Activated CD8-positive, alpha-beta T cell treated with anti-CD3 and anti-CD28 coated beads for 36 hours (primary cell): ENCODE measurements around the gene NCF2. TPM values are rescaled to one million over a fixed set of nuclear protein-coding genes. Genes with fewer than 3 reads are reported as not detected.

Experiments
- ATAC-seq: fragments of 200-7000 bp; cut with Tn5 transposase; one replicate; pipeline ENCODE4 v1.10.0; 2021; ENCODE audit warnings: mild to moderate bottlenecking, moderate library complexity
- CTCF ChIA-PET: fragments of 350-600 bp; sonication (Branson Sonifier 250); formaldehyde crosslinking; loops from one replicate; lab custom pipeline; 2021; ENCODE audit warnings: antibody characterized with exemption; lab: Charles Lee
- POLR2A ChIA-PET: fragments of 350-600 bp; sonication (Branson Sonifier 250); formaldehyde crosslinking; loops from one replicate; lab custom pipeline; 2021; ENCODE audit warnings: antibody characterized with exemption; lab: Charles Lee
- DNase-seq: peaks from one replicate; pipeline ENCODE4 v3.0.0-alpha.2; 2020
- H3K27ac Mint-ChIP-seq: one replicate; pipeline ENCODE4 v1.8.0; 2021; ENCODE audit warnings: mild to moderate bottlenecking, mixed read lengths
- H3K27me3 Mint-ChIP-seq: one replicate; pipeline ENCODE4 v1.8.0; 2021; ENCODE audit warnings: mixed read lengths
- H3K36me3 Mint-ChIP-seq: one replicate; pipeline ENCODE4 v1.8.0; 2021; ENCODE audit warnings: low read depth, mixed read lengths
- H3K4me1 Mint-ChIP-seq: one replicate; pipeline ENCODE4 v1.8.0; 2021; ENCODE audit warnings: low read depth, mixed read lengths
- H3K4me3 Mint-ChIP-seq: one replicate; pipeline ENCODE4 v1.8.0; 2021; ENCODE audit warnings: mild to moderate bottlenecking, moderate library complexity, mixed read lengths
- H3K9me3 Mint-ChIP-seq: one replicate; pipeline ENCODE4 v1.8.0; 2021; ENCODE audit warnings: mixed read lengths
- intact Hi-C: fragments of 100-400 bp; cut with micrococcal nuclease; formaldehyde crosslinking; loops from one replicate; pipeline ENCODE4 v1.10.0; 2022
- total RNA-seq, 2 experiments: library from RNA; stranded (reverse); gene quantifications; one replicate each; pipeline ENCODE4 v1.2.3, GENCODE V29; 2021
- TF ChIP-seq, protein P1 (sequence below): fragments of 200-600 bp; IDR thresholded peaks from one replicate; pipeline ENCODE4 v1.8.0; 2022; ENCODE audit warnings: antibody characterized with exemption, mild to moderate bottlenecking

Gene NCF2
- total RNA-seq, 2 experiments from 2014 or later = 4.2 to 4.7 TPM

DNA sequence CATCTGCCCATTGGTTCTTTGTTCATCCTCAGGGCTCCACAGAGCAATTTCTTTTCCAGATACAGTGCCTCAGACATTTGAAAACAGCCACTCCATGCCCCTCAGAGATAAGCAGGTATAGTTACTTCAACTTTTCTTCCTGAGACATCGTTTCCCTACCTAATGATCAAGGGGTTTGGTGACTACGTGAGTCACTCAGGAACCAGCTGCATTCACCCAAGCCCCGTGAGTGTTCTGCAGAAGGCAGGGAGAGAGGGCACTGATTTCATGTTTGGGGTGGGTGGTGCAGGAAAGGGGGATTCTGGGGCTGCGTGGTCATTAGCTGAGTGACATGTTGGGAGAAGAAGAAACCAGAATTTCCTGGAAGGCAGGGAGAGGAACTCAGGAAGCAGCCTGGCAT, 25.0 kb downstream of the NCF2 start:
- ATAC-seq (no peak), DNase-seq (no peak)
- Mint-ChIP-seq H3K9me3 (no peaks in the 10 kb centered on the region), H3K27me3 (no peaks in the 10 kb centered on the region), H3K4me1 (peaks cover 23% of the 10 kb centered on the region), H3K27ac (no peak overlapping the region), H3K36me3 (no peaks in the 10 kb centered on the region), H3K4me3 (no peak overlapping the region)
- intact Hi-C loops = no loop called here
- ChIA-PET POLR2A (interaction anchor here (1.0 kb wide), 1 partner anchor 10 kb away, joined by 3 read pairs; no protein-coding TSS in a partner anchor), CTCF (interaction anchor here (1.1 to 1.5 kb wide), 2 partner anchors 13 to 26 kb away, joined by 3 to 4 read pairs; no protein-coding TSS in a partner anchor)
- TF ChIP-seq, protein P1, sequence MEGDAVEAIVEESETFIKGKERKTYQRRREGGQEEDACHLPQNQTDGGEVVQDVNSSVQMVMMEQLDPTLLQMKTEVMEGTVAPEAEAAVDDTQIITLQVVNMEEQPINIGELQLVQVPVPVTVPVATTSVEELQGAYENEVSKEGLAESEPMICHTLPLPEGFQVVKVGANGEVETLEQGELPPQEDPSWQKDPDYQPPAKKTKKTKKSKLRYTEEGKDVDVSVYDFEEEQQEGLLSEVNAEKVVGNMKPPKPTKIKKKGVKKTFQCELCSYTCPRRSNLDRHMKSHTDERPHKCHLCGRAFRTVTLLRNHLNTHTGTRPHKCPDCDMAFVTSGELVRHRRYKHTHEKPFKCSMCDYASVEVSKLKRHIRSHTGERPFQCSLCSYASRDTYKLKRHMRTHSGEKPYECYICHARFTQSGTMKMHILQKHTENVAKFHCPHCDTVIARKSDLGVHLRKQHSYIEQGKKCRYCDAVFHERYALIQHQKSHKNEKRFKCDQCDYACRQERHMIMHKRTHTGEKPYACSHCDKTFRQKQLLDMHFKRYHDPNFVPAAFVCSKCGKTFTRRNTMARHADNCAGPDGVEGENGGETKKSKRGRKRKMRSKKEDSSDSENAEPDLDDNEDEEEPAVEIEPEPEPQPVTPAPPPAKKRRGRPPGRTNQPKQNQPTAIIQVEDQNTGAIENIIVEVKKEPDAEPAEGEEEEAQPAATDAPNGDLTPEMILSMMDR = no peak

DNA sequence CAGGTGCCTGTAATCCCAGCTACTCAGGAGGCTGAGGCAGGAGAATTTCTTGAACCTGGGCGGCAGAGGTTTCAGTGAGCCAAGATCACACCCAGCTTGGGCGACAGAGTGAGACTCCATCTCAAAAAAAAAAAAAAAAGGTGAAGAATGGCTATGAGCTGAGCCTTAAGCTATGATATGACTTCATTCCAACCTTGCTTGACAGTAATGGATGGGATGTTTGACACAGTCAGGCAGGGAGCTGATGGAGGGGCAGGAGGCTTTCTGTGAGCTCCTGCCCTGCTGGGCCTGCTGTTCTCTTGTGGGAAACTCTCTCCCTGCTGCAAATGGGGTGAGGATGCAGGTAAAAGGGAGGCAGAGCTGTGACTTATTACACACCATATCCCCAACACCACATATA, 27.6 kb downstream of the NCF2 start:
- CTCF ChIA-PET = interaction anchor here (1.7 kb wide), 1 partner anchor 15 kb away, joined by 4 read pairs; no protein-coding TSS in a partner anchor
- Mint-ChIP-seq H3K36me3 (peaks cover under 1% of the 10 kb centered on the region), H3K4me3 (no peak overlapping the region), H3K27me3 (no peaks in the 10 kb centered on the region), H3K27ac (no peak overlapping the region), H3K4me1 (peaks cover 6% of the 10 kb centered on the region), H3K9me3 (no peaks in the 10 kb centered on the region)
- intact Hi-C loops = no loop called here
- TF ChIP-seq, protein P1 = no peak
- POLR2A ChIA-PET = interaction anchor here (0.6 to 0.7 kb wide), 3 partner anchors 17 to 660 kb away, joined by 3 read pairs; no protein-coding TSS in a partner anchor
- no peak for DNase-seq
- ATAC-seq = no peak

DNA sequence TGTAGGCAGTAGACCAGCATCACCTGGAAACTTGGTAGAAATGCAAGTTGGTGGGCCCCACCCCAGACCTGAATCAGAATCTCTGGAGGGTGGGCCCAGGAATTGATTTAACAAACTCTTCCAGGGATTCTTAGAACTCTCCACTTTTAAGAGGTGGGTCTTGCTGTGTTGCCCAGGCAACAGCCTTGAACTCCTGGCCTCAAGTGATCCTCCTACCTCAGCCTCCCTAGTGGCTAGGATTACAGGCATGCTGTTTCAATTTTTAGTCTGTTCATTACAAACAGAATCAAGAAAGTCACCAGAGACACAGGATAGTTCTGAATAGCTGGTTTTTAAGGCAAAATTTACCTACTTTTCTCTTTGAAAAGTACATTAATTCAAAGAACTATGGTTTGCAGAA, 31.2 kb downstream of the NCF2 start:
- ATAC-seq (no peak), DNase-seq (no peak)
- no peak overlapping the region for H3K27ac Mint-ChIP-seq
- TF ChIP-seq, protein P1 = no peak
- intact Hi-C loops = no loop called here
- no peaks in the 10 kb centered on the region for H3K27me3 Mint-ChIP-seq
- no peaks in the 10 kb centered on the region for H3K9me3 Mint-ChIP-seq
- no peaks in the 10 kb centered on the region for H3K4me1 Mint-ChIP-seq
- H3K36me3 Mint-ChIP-seq = peaks cover 3% of the 10 kb centered on the region
- ChIA-PET POLR2A (no interaction called here), CTCF (interaction anchor here (0.7 kb wide), 1 partner anchor 10 kb away, joined by 3 read pairs; no protein-coding TSS in a partner anchor)
- H3K4me3 Mint-ChIP-seq = no peak overlapping the region

- TF ChIP-seq, protein P1 = no peak
- DNase-seq (no peak), ATAC-seq (no peak)
- intact Hi-C loops = loop anchor here (5.0 kb wide), 1 partner anchor 68 kb away; no protein-coding TSS in a partner anchor
- ChIA-PET CTCF (interaction anchor here (1.2 kb wide), 1 partner anchor 130 kb away, joined by 3 read pairs; no protein-coding TSS in a partner anchor), POLR2A (no interaction called here)
- no peak overlapping the region for H3K27ac Mint-ChIP-seq
- H3K9me3 Mint-ChIP-seq = no peaks in the 10 kb centered on the region
- no peaks in the 10 kb centered on the region for H3K4me1 Mint-ChIP-seq
- no peak overlapping the region for H3K4me3 Mint-ChIP-seq
- H3K27me3 Mint-ChIP-seq = no peaks in the 10 kb centered on the region
- H3K36me3 Mint-ChIP-seq = peaks cover 24% of the 10 kb centered on the region
Observed at GRCh38 chr1:183554577-183554976, 35.7 kb downstream of the NCF2 start.

DNA sequence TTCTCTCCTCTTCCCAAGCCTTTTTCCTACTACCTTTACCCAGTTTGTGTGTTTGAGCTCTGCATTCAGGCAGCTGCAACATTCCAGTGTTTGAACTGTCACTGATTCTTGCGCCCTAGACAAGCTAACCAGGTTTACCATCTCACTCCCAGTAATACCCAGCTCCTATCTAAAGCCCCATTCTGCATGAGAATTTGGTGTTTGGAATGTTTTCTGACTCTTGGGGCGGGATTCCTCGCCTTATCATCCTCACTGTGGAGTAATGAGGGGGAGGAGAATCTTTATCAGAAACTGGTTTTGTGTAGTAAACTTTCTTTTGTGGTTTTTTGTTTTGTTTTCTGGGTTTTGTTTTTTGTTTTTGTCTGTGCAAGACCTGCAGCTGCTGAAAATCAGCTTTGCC, 36.5 kb downstream of the NCF2 start:
- intact Hi-C loops = loop anchor here (5.0 kb wide), 1 partner anchor 69 kb away; no protein-coding TSS in a partner anchor
- DNase-seq = no peak
- POLR2A ChIA-PET = interaction anchor here (1.1 kb wide), 1 partner anchor 14 kb away, joined by 4 read pairs; no protein-coding TSS in a partner anchor
- CTCF ChIA-PET = interaction anchor here (1.2 kb wide), 1 partner anchor 131 kb away, joined by 3 read pairs; no protein-coding TSS in a partner anchor
- TF ChIP-seq, protein P1 = no peak
- Mint-ChIP-seq H3K27ac (no peak overlapping the region), H3K4me1 (no peaks in the 10 kb centered on the region), H3K27me3 (no peaks in the 10 kb centered on the region), H3K9me3 (no peaks in the 10 kb centered on the region), H3K36me3 (peaks cover 24% of the 10 kb centered on the region), H3K4me3 (no peak overlapping the region)
- no peak for ATAC-seq
